Transverse colon (tissue), 4 donors: ENCODE data around the gene THOP1.

Source experiments
- CTCF ChIP-seq, 5 experiments: fragments of 200-600 bp in 3 of 5; fragments of 450-650 bp in 2 of 5; sonication (generic) in 3 of 5; IDR thresholded peaks; 1 replicate in 2 of 5; 2 replicates in 3 of 5; pipeline ENCODE4 v1.5.1; 2016 to 2017; ENCODE audit warnings: antibody characterized with exemption in 5 of 5, inconsistent platforms in 3 of 5, mild to moderate bottlenecking in 2 of 5, moderate library complexity in 1 of 5
- POLR2AphosphoS5 ChIP-seq, 3 donors: sonication (generic); formaldehyde crosslinking; IDR thresholded peaks; one replicate each; pipeline ENCODE4 v1.6.1; 2016; ENCODE audit warnings: antibody characterized with exemption in 3 of 3

- TF ChIP-seq CTCF (IDR thresholded peaks at IDR 0.05) (no peak), POLR2AphosphoS5 (IDR thresholded peaks at IDR 0.05) (no peak)
Observed at GRCh38 chr19:2761309-2761677, 24.0 kb upstream of the THOP1 start.
